Inflammatory macrophage (primary cell): Measurements from ENCODE around the gene PTMS.

Experiments
- DNase-seq, 2 donors: peaks; one replicate each; pipeline ENCODE4 v3.0.0-alpha.2; 2020 to 2022

Gene PTMS

DNA sequence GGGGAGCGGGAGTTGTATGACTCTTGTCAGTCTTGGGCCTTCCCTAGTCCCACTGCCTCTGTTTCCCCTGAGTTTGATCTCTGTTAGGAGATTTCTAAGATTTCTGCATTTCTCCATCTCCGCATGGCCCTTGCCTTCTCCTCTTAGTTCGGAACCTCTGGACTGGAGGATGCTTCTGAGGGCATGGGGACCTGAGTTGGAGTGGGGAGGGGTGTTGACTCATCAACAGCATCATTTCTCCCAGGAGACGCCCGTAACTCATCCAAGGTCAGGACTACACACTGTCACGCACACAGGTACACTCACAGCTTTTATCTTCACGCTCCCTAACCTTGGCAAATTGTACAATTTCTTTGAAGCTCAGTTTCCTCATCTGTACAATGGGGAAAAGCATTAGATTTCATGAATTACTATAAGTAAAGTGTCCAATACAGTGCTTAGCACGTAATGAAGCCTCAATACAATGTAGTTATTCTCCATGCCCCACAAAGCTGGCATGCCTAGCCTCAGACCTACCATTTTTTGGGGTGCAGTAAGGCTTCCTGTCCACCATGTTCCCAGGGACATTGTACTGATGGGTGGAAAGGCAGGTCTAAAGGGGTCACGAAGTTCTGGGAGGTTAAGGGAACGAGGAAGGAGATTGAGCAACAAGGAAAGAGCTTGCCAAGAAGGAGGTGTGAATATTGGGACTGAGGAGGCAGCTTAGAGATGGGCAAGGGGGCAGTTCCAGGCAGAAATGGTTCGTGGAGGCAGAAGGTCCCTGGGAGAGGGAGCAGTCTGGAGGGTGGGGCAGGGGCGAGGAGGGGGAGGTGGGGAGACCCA lies 5.6 kb downstream of the PTMS start:
- DNase-seq: no peak

DNA sequence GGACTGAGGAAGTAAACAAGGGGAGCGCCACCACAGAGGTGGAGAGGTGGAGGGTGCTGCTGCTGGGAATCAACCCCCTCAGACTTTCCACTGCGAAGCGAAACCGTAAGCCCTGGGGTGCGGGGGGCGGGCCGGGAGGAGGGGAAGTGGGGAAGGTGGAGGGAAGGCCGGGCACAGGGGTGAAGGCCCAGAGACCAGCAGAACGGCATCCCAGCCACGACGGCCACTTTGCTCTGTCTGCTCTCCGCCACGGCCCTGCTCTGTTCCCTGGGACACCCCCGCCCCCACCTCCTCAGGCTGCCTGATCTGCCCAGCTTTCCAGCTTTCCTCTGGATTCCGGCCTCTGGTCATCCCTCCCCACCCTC lies 6.2 kb downstream of the PTMS start, which contains the start of gene LAG3:
Gene LAG3 (plus strand): TSS at position 190 of the 365 bp plus-strand sequence. CDS start 333 bp downstream, outside the sequence.
- DNase-seq: no peak

DNA sequence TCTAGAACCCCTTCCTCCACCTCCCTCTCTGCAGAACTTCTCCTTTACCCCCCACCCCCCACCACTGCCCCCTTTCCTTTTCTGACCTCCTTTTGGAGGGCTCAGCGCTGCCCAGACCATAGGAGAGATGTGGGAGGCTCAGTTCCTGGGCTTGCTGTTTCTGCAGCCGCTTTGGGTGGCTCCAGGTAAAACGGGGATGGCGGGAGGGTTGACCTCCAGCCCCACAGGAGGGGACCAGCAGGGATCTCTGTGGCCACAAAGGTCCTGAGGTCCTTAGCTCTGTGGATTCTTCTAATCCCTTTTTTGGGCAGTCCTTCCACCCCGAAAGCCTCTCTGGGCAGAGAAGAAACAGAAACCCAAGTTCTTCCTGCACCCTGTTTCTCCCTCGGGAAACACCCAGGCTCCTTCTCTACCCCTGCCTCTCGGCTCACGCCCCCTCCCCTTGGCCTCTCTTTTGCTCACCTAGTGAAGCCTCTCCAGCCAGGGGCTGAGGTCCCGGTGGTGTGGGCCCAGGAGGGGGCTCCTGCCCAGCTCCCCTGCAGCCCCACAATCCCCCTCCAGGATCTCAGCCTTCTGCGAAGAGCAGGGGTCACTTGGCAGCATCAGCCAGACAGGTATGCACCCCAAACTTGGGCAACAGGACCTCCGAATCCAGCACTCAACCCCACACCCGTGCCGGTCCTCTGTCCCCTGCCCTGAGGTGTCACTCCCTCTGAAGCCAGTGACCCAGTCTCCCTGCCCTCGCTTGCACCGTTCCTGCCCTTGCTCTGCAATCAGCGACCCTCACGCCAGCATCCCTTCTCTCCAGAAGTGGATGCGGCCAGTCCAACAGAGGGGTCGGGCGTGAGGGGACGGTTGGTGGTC lies 6.8 kb downstream of the PTMS start:
- no peak for DNase-seq

- DNase-seq: no peak
Observed at GRCh38 chr12:6773590-6774351, 7.6 kb downstream of the PTMS start.

- DNase-seq: no peak
Observed at GRCh38 chr12:6774499-6775062, 8.4 kb downstream of the PTMS start.

GRCh38 chr12:6775185-6776174 lies 9.3 kb downstream of the PTMS start:
- no peak for DNase-seq

GRCh38 chr12:6777386-6777785 lies 11.2 kb downstream of the PTMS start:
- DNase-seq: no peak

DNA sequence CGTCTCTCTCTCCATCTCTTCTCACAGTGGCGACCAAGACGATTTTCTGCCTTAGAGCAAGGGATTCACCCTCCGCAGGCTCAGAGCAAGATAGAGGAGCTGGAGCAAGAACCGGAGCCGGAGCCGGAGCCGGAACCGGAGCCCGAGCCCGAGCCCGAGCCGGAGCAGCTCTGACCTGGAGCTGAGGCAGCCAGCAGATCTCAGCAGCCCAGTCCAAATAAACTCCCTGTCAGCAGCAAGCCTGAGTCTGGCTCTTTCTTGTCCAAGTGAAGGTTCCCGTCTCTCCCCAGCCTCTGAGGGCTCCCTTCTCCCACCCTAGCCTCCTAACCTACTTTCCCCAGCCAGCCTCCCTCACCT lies 12.0 kb downstream of the PTMS start:
- DNase-seq: no peak

GRCh38 chr12:6778574-6779550 lies 12.7 kb downstream of the PTMS start:
- peak; percentile 91 to 92 for DNase-seq

DNA sequence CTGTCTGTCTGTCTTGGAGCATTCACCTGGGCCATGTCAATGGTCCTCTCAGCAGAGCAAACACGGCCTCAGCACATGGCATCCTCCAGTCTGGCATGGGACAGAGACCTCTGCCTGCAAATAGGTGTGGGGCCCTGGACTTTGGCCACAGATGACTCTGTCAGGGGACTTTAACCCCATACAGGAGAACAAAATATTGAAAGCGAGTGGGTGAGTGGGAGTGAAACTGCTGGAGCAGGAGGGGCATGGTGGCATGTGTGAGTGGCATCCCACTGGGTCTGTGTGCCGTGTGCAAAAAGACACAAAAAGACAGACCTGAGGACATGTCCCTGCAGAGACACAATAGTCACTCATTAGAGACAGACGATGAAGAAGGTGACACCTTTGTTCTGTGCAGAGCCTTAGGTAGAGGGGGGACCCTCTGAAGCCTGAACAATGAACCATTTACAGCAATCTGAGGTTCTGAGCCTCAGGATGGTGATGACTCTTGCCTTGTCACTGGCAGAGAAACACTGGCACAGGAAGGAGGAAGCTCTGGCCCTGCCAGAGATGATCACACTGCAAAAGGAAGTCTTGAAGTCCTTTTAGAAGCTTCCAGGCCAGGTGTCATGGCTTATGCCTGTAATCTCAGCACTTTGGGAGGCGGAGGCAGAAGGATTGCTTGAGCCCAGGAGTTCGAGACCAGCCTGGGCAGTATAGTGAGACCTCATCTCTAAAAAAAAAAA lies 13.7 kb downstream of the PTMS start:
- DNase-seq: peak in 1 of 2 donors; percentile 46

DNA sequence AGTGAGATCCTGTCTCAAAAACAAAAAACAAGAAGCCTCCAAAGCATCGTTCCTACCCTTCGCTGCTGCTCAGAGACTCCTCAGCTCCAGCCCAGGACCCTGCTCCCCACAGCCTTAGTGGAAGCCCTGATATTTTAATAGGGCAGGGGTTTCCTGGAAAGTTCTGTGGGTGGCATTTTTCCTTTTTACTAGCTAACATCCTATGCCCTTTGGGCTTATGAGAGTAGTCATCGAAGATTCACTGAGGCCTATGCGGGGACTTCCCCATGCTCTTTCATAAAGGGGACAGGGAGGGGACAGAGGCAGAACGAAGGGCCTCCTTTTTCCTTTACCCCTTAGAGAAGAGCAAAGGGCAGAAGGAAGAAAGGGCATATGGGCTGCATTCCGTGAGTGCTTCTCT lies 14.4 kb downstream of the PTMS start:
- no peak for DNase-seq

- no peak for DNase-seq
Observed at GRCh38 chr12:6782119-6782518, 16.0 kb downstream of the PTMS start.

- no peak for DNase-seq
Observed at GRCh38 chr12:6782850-6783566, 16.8 kb downstream of the PTMS start.

DNA sequence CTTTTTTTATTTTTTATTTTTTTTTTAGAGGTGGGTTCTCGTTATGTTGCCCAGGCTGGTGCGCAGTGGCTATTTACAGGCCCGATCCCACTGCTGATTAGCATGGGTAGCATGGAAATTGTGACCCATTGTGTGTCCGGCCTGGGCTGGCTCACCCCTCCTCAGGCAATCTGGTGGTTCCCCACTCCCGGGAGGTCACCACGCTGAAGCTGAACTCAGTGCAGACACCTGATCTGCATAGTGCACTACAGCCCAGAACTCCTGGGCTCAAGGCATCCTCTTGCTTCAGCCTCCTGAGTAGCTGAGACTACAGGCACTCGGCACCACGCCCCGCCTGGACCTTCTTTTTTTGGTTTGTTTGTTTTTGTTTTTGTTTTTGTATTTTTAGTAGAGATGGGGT lies 17.7 kb downstream of the PTMS start:
- DNase-seq: no peak

- DNase-seq: no peak
Observed at GRCh38 chr12:6784296-6784695, 18.1 kb downstream of the PTMS start.

DNA sequence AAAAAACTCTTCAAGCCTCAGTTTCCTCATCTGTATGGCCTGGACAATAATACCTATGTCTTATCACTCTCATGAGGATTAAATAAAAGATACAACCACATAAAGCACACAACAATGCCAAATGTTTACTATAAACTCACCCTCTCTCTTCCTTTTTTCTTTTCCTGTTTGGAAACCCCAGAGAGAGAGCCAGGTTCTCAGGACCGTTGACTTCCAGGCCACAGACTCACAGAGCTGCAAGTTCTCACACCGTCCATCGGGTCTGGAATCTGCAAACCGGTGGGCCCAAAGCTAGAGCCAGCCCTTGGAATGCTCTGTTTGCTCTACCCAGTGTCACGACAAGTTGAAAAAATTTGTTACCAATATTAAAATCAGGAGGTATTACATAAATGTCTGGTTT lies 18.6 kb downstream of the PTMS start:
- DNase-seq: no peak

DNA sequence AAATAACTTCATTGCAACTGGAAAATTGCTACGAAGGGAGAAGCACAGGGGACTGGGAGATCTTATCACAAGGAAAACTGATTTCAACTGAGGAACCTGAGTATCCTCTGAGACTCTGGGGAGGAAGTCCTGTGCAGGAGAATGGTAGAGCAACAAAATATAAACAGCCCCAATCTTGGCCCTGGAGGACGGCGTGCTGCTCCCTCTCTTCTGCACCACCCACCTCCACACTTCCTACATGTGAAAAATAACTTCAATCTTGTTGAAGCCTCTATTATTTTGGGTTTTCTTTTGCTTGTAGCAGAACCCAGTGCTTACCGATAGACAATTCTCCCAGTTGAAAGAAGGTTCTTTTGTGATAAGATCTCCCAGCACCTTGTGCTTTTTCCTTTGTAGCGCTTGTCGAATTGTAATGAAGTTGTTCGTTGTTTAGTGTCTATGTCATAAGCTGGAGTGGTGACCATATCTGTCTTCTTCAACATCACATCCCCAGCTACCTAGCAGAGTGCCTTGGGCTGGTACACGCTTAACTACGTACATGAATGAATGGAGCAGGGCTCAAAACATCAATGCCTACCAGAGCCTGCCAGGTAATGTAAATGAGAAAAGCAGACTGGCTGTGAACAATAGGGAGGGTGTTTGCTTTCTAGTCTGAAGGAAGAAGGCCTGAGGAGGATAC lies 20.4 kb downstream of the PTMS start:
- DNase-seq: no peak

- DNase-seq: peak in 1 of 2 donors; percentile 33
Observed at GRCh38 chr12:6787309-6787708, 21.1 kb downstream of the PTMS start.
